Right lobe of liver (tissue), 6 donors: Measurements from ENCODE around the gene RAP2C. TPM values are rescaled to one million over a fixed set of nuclear protein-coding genes. Genes with fewer than 3 reads are reported as not detected.

Experiments used
- ATAC-seq, 4 donors: fragments of 200-7000 bp; cut with Tn5 transposase; one replicate each; pipeline ENCODE4 v1.9.1; 2020; ENCODE audit warnings: mild to moderate bottlenecking in 4 of 4, moderate library complexity in 4 of 4
- DNase-seq, 3 donors: peaks; one replicate each; pipeline ENCODE4 v3.0.0-alpha.2; 2020
- H3K27ac ChIP-seq, 3 donors: fragments of 200-600 bp; one replicate each; pipeline ENCODE4 v1.8.0; 2022
- H3K27me3 ChIP-seq, 2 donors: fragments of 200-600 bp; one replicate each; pipeline ENCODE4 v1.8.0; 2022
- H3K36me3 ChIP-seq, 4 donors: fragments of 200-600 bp; sonication (generic) in 1 of 4; one replicate each; pipeline versions ENCODE4 v1.5.1 to v1.8.0; 2017 to 2022; ENCODE audit warnings: control low read depth in 1 of 4
- H3K4me1 ChIP-seq, 4 donors: fragments of 200-600 bp; sonication (generic) in 1 of 4; one replicate each; pipeline versions ENCODE4 v1.5.1 to v1.8.0; 2017 to 2022; ENCODE audit warnings: control low read depth in 1 of 4
- H3K4me3 ChIP-seq, 3 donors: fragments of 200-600 bp; one replicate each; pipeline ENCODE4 v1.8.0; 2022
- H3K9me3 ChIP-seq, 4 donors: fragments of 200-600 bp; sonication (generic) in 1 of 4; one replicate each; pipeline versions ENCODE4 v1.5.1 to v1.8.0; 2017 to 2022; ENCODE audit warnings: control low read depth in 1 of 4
- CTCF ChIP-seq, 4 donors: fragments of 200-600 bp in 3 of 4; fragments of 450-650 bp in 1 of 4; IDR thresholded peaks; one replicate each; pipeline versions ENCODE4 v1.5.1 to v1.8.0; 2016 to 2022; ENCODE audit warnings: antibody characterized with exemption in 4 of 4, mild to moderate bottlenecking in 2 of 4
- POLR2A ChIP-seq: fragments of 450-650 bp; IDR thresholded peaks from one replicate; pipeline ENCODE4 v1.6.1; 2017; ENCODE audit warnings: antibody characterized with exemption, mild to moderate bottlenecking
- WGBS: methylation state at CpG from one replicate; pipeline ENCODE4 v1.1.6; 2018; ENCODE audit warnings: low coverage, low lambda C conversion rate; ENCODE audit not compliant: insufficient coverage; ENCODE audit errors: missing lambda C conversion rate; 5-methylcytosine and 5-hydroxymethylcytosine counted together
- intact Hi-C, 2 donors: fragments of 100-400 bp; cut with DNase I; formaldehyde crosslinking; loops; one replicate each; pipeline versions ENCODE4 v1.11.2 to v1.14.1; 2022
- total RNA-seq, 6 experiments: library from RNA; depleted of rRNA in 2 of 6; stranded (reverse); fragments of >200 nt in 2 of 6; fragmentation: NEBNext Ultra II Directional in 3 of 6; extraction: Animal tissue kit (Norgen Biotek cat#: 25700) in 3 of 6; gene quantifications; one replicate each; pipeline versions ENCODE4 v1.1.0 to v1.2.4, GENCODE V29; 2016 to 2023
- donor health status: DM: no; HTN: yes; CAD: no.
- donor health status: DM: no; HTN: no; CAD: no.
- donor health status: DM: no; HTN: no; CAD: no.
- donor health status: DM: no; HTN: yes; CAD: no.
- donor health status: DM: no; HTN: yes; CAD: no.

Gene RAP2C
- total RNA-seq, 6 experiments from 2014 or later, result 18.9 to 26.6 (median 25.1) TPM

GRCh38 chrX:132200976-132201375 lies 18.3 kb downstream of the RAP2C start:
- Histone ChIP-seq H3K27ac (no peak overlapping the region), H3K9me3 (no peaks in the 10 kb centered on the region), H3K4me3 (no peak overlapping the region), H3K36me3 (peaks cover 0 to 7% (median 0%) of the 10 kb centered on the region in 4 donors), H3K27me3 (no peaks in the 10 kb centered on the region), H3K4me1 (no peaks in the 10 kb centered on the region)
- TF ChIP-seq CTCF (IDR thresholded peaks at IDR 0.05), result no peak
- no peak for TF ChIP-seq POLR2A
- intact Hi-C loops, result no loop called here
- WGBS, result 50% methylated on average over 5 of the region's 5 CpGs
- ATAC-seq (no peak), DNase-seq (no peak)

- no peak for DNase-seq
- no peaks in the 10 kb centered on the region for H3K4me1 ChIP-seq
- TF ChIP-seq POLR2A (no peak), CTCF (IDR thresholded peaks at IDR 0.05) (no peak)
- no peaks in the 10 kb centered on the region for H3K9me3 ChIP-seq
- no peak overlapping the region for H3K4me3 ChIP-seq
- 84% methylated on average over 5 of the region's 6 CpGs for WGBS
- intact Hi-C loops, result no loop called here
- no peaks in the 10 kb centered on the region for H3K27me3 ChIP-seq
- peaks cover 0 to under 1% (median 0%) of the 10 kb centered on the region in 4 donors for H3K36me3 ChIP-seq
- no peak for ATAC-seq
- H3K27ac ChIP-seq, result no peak overlapping the region
Observed at GRCh38 chrX:132199941-132200340, 19.3 kb downstream of the RAP2C start.

- no peak for TF ChIP-seq CTCF (IDR thresholded peaks at IDR 0.05)
- no peak for TF ChIP-seq POLR2A
- WGBS, result 100% methylated on average over 1 of the region's 29 CpGs
- H3K27ac ChIP-seq, result no peak overlapping the region
- no peaks in the 10 kb centered on the region for H3K36me3 ChIP-seq
- H3K4me1 ChIP-seq, result no peaks in the 10 kb centered on the region
- no peak for DNase-seq
- intact Hi-C loops, result no loop called here
- H3K27me3 ChIP-seq, result no peaks in the 10 kb centered on the region
- H3K9me3 ChIP-seq, result no peaks in the 10 kb centered on the region
- no peak overlapping the region for H3K4me3 ChIP-seq
- ATAC-seq, result no peak
Observed at GRCh38 chrX:132193872-132194574, 25.2 kb downstream of the RAP2C start.

GRCh38 chrX:132191938-132192337 lies 27.3 kb downstream of the RAP2C start:
- 44% methylated on average over 1 of the region's 1 CpG for WGBS

More at GRCh38 chrX:132191938-132192337, 27.3 kb downstream of the RAP2C start:
- Histone ChIP-seq H3K27me3 (no peaks in the 10 kb centered on the region), H3K36me3 (no peaks in the 10 kb centered on the region), H3K9me3 (no peaks in the 10 kb centered on the region), H3K4me3 (no peak overlapping the region), H3K27ac (no peak overlapping the region), H3K4me1 (no peaks in the 10 kb centered on the region)
- intact Hi-C loops, result no loop called here
- DNase-seq (no peak), ATAC-seq (no peak)
- no peak for TF ChIP-seq CTCF (IDR thresholded peaks at IDR 0.05)
- no peak for TF ChIP-seq POLR2A
